ENCODE measurements around the gene NUPR2.
"Not testable (repeated sequence)": the region's sequence is repeated elsewhere in the genome, so short reads cannot be mapped to it uniquely, and the experiment has no call there.

The NUPR2 gene

DNA sequence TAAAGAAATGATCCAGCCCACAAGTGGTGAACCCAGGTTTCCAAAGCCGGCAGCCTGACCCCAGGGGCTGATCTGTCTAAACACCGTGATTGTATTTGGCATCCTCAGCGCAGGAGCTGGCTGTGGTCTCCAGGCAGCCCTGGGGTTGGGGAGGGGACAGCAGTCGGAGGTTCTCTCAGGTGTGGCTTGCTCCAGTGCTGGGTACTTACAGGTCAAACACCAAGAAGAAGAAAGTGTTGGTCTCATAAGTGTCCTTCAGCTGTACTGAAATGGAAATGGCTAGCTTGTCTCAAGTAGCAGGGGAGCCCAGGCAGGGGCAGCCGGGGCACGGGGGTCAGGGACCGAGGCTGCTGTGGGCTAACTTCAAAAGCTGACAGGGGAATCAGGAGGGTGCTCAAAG is 29.5 kb downstream of the NUPR2 start:
- H3K9me3 ChIP-seq (ENCODE audit: severe bottlenecking) = no peaks in the 10 kb centered on the region
- no peaks in the 10 kb centered on the region for H3K36me3 ChIP-seq (ENCODE audit: low read depth)
- DNase-seq (ENCODE audit: low spot score) (no peak), ATAC-seq (ENCODE audit: low read depth) (no peak)
- TF ChIP-seq, protein P1, sequence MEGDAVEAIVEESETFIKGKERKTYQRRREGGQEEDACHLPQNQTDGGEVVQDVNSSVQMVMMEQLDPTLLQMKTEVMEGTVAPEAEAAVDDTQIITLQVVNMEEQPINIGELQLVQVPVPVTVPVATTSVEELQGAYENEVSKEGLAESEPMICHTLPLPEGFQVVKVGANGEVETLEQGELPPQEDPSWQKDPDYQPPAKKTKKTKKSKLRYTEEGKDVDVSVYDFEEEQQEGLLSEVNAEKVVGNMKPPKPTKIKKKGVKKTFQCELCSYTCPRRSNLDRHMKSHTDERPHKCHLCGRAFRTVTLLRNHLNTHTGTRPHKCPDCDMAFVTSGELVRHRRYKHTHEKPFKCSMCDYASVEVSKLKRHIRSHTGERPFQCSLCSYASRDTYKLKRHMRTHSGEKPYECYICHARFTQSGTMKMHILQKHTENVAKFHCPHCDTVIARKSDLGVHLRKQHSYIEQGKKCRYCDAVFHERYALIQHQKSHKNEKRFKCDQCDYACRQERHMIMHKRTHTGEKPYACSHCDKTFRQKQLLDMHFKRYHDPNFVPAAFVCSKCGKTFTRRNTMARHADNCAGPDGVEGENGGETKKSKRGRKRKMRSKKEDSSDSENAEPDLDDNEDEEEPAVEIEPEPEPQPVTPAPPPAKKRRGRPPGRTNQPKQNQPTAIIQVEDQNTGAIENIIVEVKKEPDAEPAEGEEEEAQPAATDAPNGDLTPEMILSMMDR (IDR thresholded peaks at IDR 0.05; ENCODE audit: poor library complexity, severe bottlenecking) = no peak
- no peaks in the 10 kb centered on the region for H3K27me3 ChIP-seq (ENCODE audit: insufficient read depth, poor library complexity, severe bottlenecking)
- no peaks in the 10 kb centered on the region for H3K4me1 ChIP-seq (ENCODE audit: insufficient read depth, poor library complexity, severe bottlenecking)
- H3K27ac ChIP-seq (ENCODE audit: poor library complexity, severe bottlenecking) = no peak overlapping the region
- H3K4me3 ChIP-seq (ENCODE audit: severe bottlenecking) = no peak overlapping the region

DNA sequence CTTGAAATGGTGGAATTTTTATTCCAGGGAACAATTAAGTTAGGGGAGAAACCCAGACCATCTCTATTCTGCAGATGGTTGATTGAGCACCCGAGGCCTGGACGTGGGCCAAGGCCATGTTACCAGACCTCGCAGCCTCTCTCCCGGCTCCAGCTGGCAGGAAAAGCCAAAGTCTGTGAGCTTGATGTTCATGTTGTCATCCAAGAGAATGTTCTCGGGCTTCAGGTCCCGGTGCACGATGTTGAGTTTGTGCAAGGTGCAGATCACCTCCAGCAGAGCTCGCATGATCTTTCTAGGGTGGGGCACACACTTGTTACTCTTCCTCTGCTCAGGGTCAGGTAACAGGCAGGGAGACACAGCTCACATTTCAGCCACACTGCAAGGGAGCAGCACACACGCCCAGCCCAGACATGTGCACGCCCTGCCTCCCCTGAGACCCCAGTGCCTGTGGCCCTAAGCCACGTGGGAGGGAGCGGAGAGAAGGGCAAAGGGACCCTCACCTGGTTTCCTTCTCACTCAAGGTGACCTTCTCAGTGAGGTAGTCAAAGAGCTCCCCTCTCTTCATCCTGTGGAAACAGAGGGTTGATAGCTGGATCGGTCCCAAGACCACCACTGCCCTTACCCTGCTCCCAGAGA is 32.9 kb downstream of the NUPR2 start:
- ATAC-seq (ENCODE audit: low read depth) (peak; percentile 16; the same call in 2 of the 3 replicates), DNase-seq (ENCODE audit: low spot score) (no peak)
- TF ChIP-seq, protein P1 (IDR thresholded peaks at IDR 0.05; ENCODE audit: poor library complexity, severe bottlenecking) = no peak
- no peaks in the 10 kb centered on the region for H3K27me3 ChIP-seq (ENCODE audit: insufficient read depth, poor library complexity, severe bottlenecking)
- H3K27ac ChIP-seq (ENCODE audit: poor library complexity, severe bottlenecking) = no peak overlapping the region
- peaks cover 13% of the 10 kb centered on the region for H3K36me3 ChIP-seq (ENCODE audit: low read depth)
- H3K9me3 ChIP-seq (ENCODE audit: severe bottlenecking) = no peaks in the 10 kb centered on the region
- no peaks in the 10 kb centered on the region for H3K4me1 ChIP-seq (ENCODE audit: insufficient read depth, poor library complexity, severe bottlenecking)
- H3K4me3 ChIP-seq (ENCODE audit: severe bottlenecking) = no peak overlapping the region

DNA sequence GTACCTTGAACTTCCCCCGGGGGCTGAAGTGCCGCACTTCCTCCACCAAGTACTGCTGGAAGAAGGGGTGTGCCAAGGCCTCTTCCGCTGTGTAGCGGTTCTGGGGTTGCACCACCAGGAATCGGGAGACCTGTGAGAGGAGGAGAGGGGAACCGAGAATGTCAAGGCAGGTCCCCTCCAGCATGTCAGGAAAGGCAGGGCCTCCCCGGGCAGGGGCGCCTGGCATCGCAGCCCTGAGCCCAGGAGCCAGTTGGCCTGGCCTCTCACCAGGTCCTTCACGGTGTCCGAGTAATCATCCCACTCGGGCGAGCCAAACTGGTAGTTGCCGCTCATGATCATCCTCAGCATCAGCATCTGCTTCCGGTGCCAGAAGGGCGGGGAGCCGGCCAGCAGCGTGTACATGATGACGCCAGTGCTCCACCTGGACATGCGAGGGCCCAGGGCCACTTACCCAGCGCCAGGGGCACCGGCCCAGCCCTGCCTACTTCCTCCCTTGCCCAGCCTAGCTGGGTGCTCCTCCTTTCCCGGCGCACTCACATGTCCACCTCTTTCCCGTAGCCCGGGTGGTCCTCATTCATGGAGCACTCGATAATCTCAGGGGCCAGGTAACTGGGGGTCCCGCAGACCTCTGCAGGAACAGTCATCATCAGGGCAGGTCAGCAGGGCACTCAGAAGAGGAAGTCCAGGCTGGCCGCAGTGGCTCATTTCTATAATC is 34.4 kb downstream of the NUPR2 start:
- TF ChIP-seq, protein P1 (IDR thresholded peaks at IDR 0.05; ENCODE audit: poor library complexity, severe bottlenecking) = no peak
- ATAC-seq (ENCODE audit: low read depth) = no peak
- no peak overlapping the region for H3K27ac ChIP-seq (ENCODE audit: poor library complexity, severe bottlenecking)

DNA sequence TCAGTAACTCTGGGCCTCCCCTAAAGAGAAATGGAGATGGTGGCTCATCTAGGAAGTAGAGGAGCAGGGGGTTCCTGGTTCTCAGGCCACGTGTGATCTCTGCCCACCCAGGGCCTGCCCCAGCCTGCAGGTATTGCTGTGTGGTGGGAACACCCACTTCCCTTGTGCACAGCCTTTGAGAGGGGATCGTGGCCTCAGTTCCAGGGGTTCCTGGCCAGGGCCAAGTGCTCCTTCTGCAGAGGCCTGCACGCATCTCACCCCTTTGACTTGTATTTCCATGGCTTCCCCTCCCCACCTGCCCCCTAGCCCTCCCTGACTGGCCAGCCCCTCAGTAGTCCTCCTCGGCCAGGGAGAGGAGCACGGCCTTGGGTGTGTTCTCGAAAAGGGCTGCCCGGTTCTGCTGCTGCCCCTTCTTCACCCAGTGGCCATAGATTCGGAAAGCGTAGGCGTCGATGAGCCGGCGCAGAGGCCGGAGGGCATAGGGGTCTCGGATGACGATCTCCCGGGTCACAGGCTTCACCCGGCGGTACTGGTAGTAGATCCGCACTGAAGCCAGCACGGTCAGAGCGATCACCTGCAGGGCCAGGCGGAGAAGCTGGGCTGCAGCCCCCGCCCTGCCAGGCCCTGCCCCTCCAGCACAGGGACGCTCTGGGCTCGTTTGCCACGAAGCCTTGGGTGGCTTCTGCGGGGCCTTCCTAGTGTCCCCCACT is 35.3 kb downstream of the NUPR2 start:
- not testable (repeated sequence) for H3K27me3 ChIP-seq (ENCODE audit: insufficient read depth, poor library complexity, severe bottlenecking); H3K4me1 ChIP-seq (ENCODE audit: insufficient read depth, poor library complexity, severe bottlenecking); H3K4me3 ChIP-seq (ENCODE audit: severe bottlenecking); ATAC-seq (ENCODE audit: low read depth); H3K27ac ChIP-seq (ENCODE audit: poor library complexity, severe bottlenecking); H3K9me3 ChIP-seq (ENCODE audit: severe bottlenecking); DNase-seq (ENCODE audit: low spot score)
- H3K36me3 ChIP-seq (ENCODE audit: low read depth) = peaks cover 23% of the 10 kb centered on the region

More for the DNA sequence above, 34.4 kb downstream of the NUPR2 start:
- Histone ChIP-seq H3K27me3 (ENCODE audit: insufficient read depth, poor library complexity, severe bottlenecking) (no peaks in the 10 kb centered on the region), H3K36me3 (ENCODE audit: low read depth) (peaks cover 23% of the 10 kb centered on the region), H3K4me3 (ENCODE audit: severe bottlenecking) (no peak overlapping the region), H3K4me1 (ENCODE audit: insufficient read depth, poor library complexity, severe bottlenecking) (no peaks in the 10 kb centered on the region), H3K9me3 (ENCODE audit: severe bottlenecking) (no peaks in the 10 kb centered on the region)
- DNase-seq (ENCODE audit: low spot score) = no peak

DNA sequence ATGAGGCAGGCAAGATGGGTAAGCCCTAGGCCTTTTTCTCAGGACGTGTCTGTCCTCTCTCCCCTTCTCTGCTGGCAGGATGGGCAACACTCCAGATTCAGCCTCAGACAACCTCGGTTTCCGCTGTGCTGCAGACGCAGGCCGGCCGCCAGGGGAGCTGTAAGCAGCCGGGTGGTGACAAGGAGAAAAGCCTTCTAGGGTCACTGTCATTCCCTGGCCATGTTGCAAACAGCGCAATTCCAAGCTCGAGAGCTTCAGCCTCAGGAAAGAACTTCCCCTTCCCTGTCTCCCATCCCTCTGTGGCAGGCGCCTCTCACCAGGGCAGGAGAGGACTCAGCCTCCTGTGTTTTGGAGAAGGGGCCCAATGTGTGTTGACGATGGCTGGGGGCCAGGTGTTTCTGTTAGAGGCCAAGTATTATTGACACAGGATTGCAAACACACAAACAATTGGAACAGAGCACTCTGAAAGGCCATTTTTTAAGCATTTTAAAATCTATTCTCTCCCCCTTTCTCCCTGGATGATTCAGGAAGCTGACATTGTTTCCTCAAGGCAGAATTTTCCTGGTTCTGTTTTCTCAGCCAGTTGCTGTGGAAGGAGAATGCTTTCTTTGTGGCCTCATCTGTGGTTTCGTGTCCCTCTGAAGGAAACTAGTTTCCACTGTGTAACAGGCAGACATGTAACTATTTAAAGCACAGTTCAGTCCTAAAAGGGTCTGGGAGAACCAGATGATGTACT is 36.6 kb downstream of the NUPR2 start:
- ATAC-seq (ENCODE audit: low read depth) = no peak
- TF ChIP-seq, protein P1 (IDR thresholded peaks at IDR 0.05; ENCODE audit: poor library complexity, severe bottlenecking) = peak; percentile 17
- no peak for DNase-seq (ENCODE audit: low spot score)
- no peak overlapping the region for H3K4me3 ChIP-seq (ENCODE audit: severe bottlenecking)
- no peak overlapping the region for H3K27ac ChIP-seq (ENCODE audit: poor library complexity, severe bottlenecking)
- no peaks in the 10 kb centered on the region for H3K4me1 ChIP-seq (ENCODE audit: insufficient read depth, poor library complexity, severe bottlenecking)
- peaks cover 24% of the 10 kb centered on the region for H3K36me3 ChIP-seq (ENCODE audit: low read depth)
- H3K9me3 ChIP-seq (ENCODE audit: severe bottlenecking) = no peaks in the 10 kb centered on the region
- no peaks in the 10 kb centered on the region for H3K27me3 ChIP-seq (ENCODE audit: insufficient read depth, poor library complexity, severe bottlenecking)
